KMS-11 (cell line): ENCODE results near the gene EXOC3L2.

ENCODE experiments used
- H2AFZ ChIP-seq: fragments of 200-600 bp; sonication (generic); 2 replicates; pipeline ENCODE4 v1.6.1; 2016; ENCODE audit warnings: antibody characterized with exemption, mixed run types, low read depth
- H3K27ac ChIP-seq: fragments of 200-600 bp; sonication (generic); 2 replicates; pipeline ENCODE4 v1.6.1; 2016; ENCODE audit warnings: mild to moderate bottlenecking, mixed run types
- H3K27me3 ChIP-seq: fragments of 200-600 bp; sonication (generic); 2 replicates; pipeline ENCODE4 v1.6.1; 2017; ENCODE audit warnings: mild to moderate bottlenecking, low read depth, mixed run types, moderate library complexity; ENCODE audit not compliant: insufficient read depth
- H3K36me3 ChIP-seq: fragments of 200-600 bp; sonication (generic); 2 replicates; pipeline ENCODE4 v1.6.1; 2017; ENCODE audit warnings: mild to moderate bottlenecking, mixed run types; ENCODE audit not compliant: insufficient read depth
- H3K4me1 ChIP-seq: fragments of 200-600 bp; sonication (generic); 2 replicates; pipeline ENCODE4 v1.6.1; 2016; ENCODE audit warnings: mild to moderate bottlenecking, low read depth, mixed run types; ENCODE audit not compliant: poor library complexity, severe bottlenecking
- H3K4me2 ChIP-seq: fragments of 200-600 bp; sonication (generic); 2 replicates; pipeline ENCODE4 v1.7.0; 2016; ENCODE audit warnings: mild to moderate bottlenecking, mixed run types
- H3K4me3 ChIP-seq: fragments of 200-600 bp; sonication (generic); IDR thresholded peaks from 2 replicates; pipeline ENCODE4 v1.6.1; 2017; ENCODE audit warnings: low read depth, low read length, mixed read lengths; ENCODE audit not compliant: insufficient read depth
- H3K79me2 ChIP-seq: fragments of 200-600 bp; sonication (generic); 2 replicates; pipeline ENCODE4 v1.6.1; 2016; ENCODE audit warnings: low read depth, mixed run types; ENCODE audit not compliant: insufficient read depth
- H3K9ac ChIP-seq: fragments of 200-600 bp; sonication (generic); 2 replicates; pipeline ENCODE4 v1.6.1; 2016; ENCODE audit warnings: mild to moderate bottlenecking, mixed run types
- H4K20me1 ChIP-seq: fragments of 200-600 bp; sonication (generic); 2 replicates; pipeline ENCODE4 v1.6.1; 2016; ENCODE audit warnings: mild to moderate bottlenecking, mixed run types; ENCODE audit not compliant: insufficient read depth
- CTCF ChIP-seq: fragments of 200-600 bp; sonication (generic); conservative IDR thresholded peaks from 2 replicates; pipeline ENCODE4 v1.6.1; 2017; ENCODE audit warnings: low read depth, mild to moderate bottlenecking, antibody characterized with exemption, low read length, moderate library complexity, mixed read lengths

The EXOC3L2 gene

GRCh38 chr19:45170146-45171106 is 74.8 kb downstream of the EXOC3L2 start:
- H3K4me3 ChIP-seq, result no peak overlapping the region
- no peak overlapping the region for H3K27ac ChIP-seq
- peaks cover 9% of the 10 kb centered on the region for H3K4me1 ChIP-seq
- H3K4me2 ChIP-seq, result no peak overlapping the region
- H2AFZ ChIP-seq, result no peak overlapping the region
- H3K9ac ChIP-seq, result no peak overlapping the region
- H3K36me3 ChIP-seq, result no peaks in the 10 kb centered on the region
- no peaks in the 10 kb centered on the region for H4K20me1 ChIP-seq
- no peaks in the 10 kb centered on the region for H3K79me2 ChIP-seq
- H3K27me3 ChIP-seq, result no peaks in the 10 kb centered on the region
- TF ChIP-seq CTCF, result no peak

- Histone ChIP-seq H2AFZ (no peak overlapping the region), H3K4me2 (no peak overlapping the region), H3K36me3 (no peaks in the 10 kb centered on the region), H3K9ac (no peak overlapping the region), H3K79me2 (no peaks in the 10 kb centered on the region), H4K20me1 (no peaks in the 10 kb centered on the region), H3K4me1 (peaks cover 12% of the 10 kb centered on the region), H3K27me3 (no peaks in the 10 kb centered on the region), H3K27ac (no peak overlapping the region), H3K4me3 (no peak overlapping the region)
- no peak for TF ChIP-seq CTCF
Measured at GRCh38 chr19:45169602-45170001, 75.6 kb downstream of the EXOC3L2 start.

GRCh38 chr19:45168767-45169351 is 76.3 kb downstream of the EXOC3L2 start:
- TF ChIP-seq CTCF, result no peak
- Histone ChIP-seq H3K36me3 (no peaks in the 10 kb centered on the region), H3K79me2 (no peaks in the 10 kb centered on the region), H4K20me1 (no peaks in the 10 kb centered on the region), H3K9ac (no peak overlapping the region), H3K4me2 (no peak overlapping the region), H3K4me3 (no peak overlapping the region), H3K27ac (no peak overlapping the region), H3K27me3 (no peaks in the 10 kb centered on the region), H3K4me1 (peaks cover 13% of the 10 kb centered on the region), H2AFZ (no peak overlapping the region)

GRCh38 chr19:45166723-45167252 is 78.4 kb downstream of the EXOC3L2 start:
- H4K20me1 ChIP-seq, result no peaks in the 10 kb centered on the region
- no peak overlapping the region for H3K9ac ChIP-seq
- no peak overlapping the region for H3K27ac ChIP-seq
- H3K4me3 ChIP-seq, result no peak overlapping the region
- no peaks in the 10 kb centered on the region for H3K27me3 ChIP-seq
- H3K36me3 ChIP-seq, result no peaks in the 10 kb centered on the region
- no peak overlapping the region for H2AFZ ChIP-seq
- no peaks in the 10 kb centered on the region for H3K79me2 ChIP-seq
- H3K4me2 ChIP-seq, result no peak overlapping the region
- no peak for TF ChIP-seq CTCF
- H3K4me1 ChIP-seq, result peaks cover 14% of the 10 kb centered on the region
